MM.1S (cell line): ENCODE data around the gene CHTOP.

Experiments used
- DNase-seq: peaks from one replicate; pipeline ENCODE4 v3.0.0-alpha.2; 2015
- H2AFZ ChIP-seq: fragments of 300-600 bp; sonication (generic); 2 replicates; pipeline ENCODE4 v1.6.0; 2016; ENCODE audit warnings: antibody characterized with exemption, low read length
- H3F3A ChIP-seq: fragments of 300-600 bp; sonication (generic); 2 replicates; pipeline ENCODE4 v1.6.1; 2016; ENCODE audit warnings: mild to moderate bottlenecking, antibody characterized with exemption, low read length, moderate library complexity, mixed read lengths; ENCODE audit not compliant: insufficient read depth
- H3K27ac ChIP-seq: fragments of 300-600 bp; sonication (generic); 2 replicates; pipeline ENCODE4 v1.5.1; 2016; ENCODE audit warnings: mild to moderate bottlenecking, low read length
- H3K27me3 ChIP-seq: fragments of 300-600 bp; sonication (generic); replicated peaks from 2 replicates; pipeline ENCODE4 v1.6.0; 2016; ENCODE audit warnings: low read length; ENCODE audit not compliant: insufficient read depth
- H3K36me3 ChIP-seq: fragments of 300-600 bp; sonication (generic); replicated peaks from 2 replicates; pipeline ENCODE4 v1.6.1; 2016; ENCODE audit warnings: mild to moderate bottlenecking, low read length, mixed read lengths; ENCODE audit not compliant: insufficient read depth
- H3K4me1 ChIP-seq: fragments of 300-600 bp; sonication (generic); 2 replicates; pipeline ENCODE4 v1.6.1; 2016; ENCODE audit warnings: low read length, mixed read lengths
- H3K4me2 ChIP-seq: fragments of 300-600 bp; sonication (generic); 2 replicates; pipeline ENCODE4 v1.6.0; 2016; ENCODE audit warnings: low read depth, low read length
- H3K4me3 ChIP-seq: fragments of 300-600 bp; sonication (generic); 2 replicates; pipeline ENCODE4 v1.5.1; 2016; ENCODE audit warnings: low read length, mixed read lengths
- H3K79me2 ChIP-seq: fragments of 300-600 bp; sonication (generic); 2 replicates; pipeline ENCODE4 v1.6.1; 2016; ENCODE audit warnings: mixed run types, low read length, mixed read lengths
- H3K9ac ChIP-seq: fragments of 300-600 bp; sonication (generic); 2 replicates; pipeline ENCODE4 v1.6.1; 2016; ENCODE audit warnings: low read length, mixed read lengths
- H3K9me2 ChIP-seq: fragments of 300-600 bp; sonication (generic); replicated peaks from 2 replicates; pipeline ENCODE4 v1.6.1; 2016; ENCODE audit warnings: mild to moderate bottlenecking, low read length, mixed read lengths; ENCODE audit not compliant: insufficient read depth
- H3K9me3 ChIP-seq: fragments of 300-600 bp; sonication (generic); replicated peaks from 2 replicates; pipeline ENCODE4 v1.6.1; 2016; ENCODE audit warnings: mild to moderate bottlenecking, low read length, mixed read lengths; ENCODE audit not compliant: insufficient read depth
- H4K20me1 ChIP-seq: fragments of 300-600 bp; sonication (generic); 2 replicates; pipeline ENCODE4 v1.6.1; 2016; ENCODE audit warnings: mild to moderate bottlenecking, low read length, moderate library complexity, mixed read lengths; ENCODE audit not compliant: insufficient read depth
- CTCF ChIP-seq: fragments of 300-600 bp; sonication (generic); IDR thresholded peaks from 2 replicates; pipeline ENCODE4 v1.5.1; 2016; ENCODE audit warnings: antibody characterized with exemption, low read length, mixed read lengths
- EZH2 ChIP-seq: fragments of 300-600 bp; sonication (generic); optimal IDR thresholded peaks from 2 replicates; pipeline ENCODE3; 2017; ENCODE audit warnings: low read depth, mild to moderate bottlenecking, antibody characterized with exemption, low read length, mixed read lengths
- EZH2phosphoT487 ChIP-seq: fragments of 300-600 bp; sonication (generic); IDR thresholded peaks from 2 replicates; pipeline ENCODE4 v1.6.1; 2018; ENCODE audit warnings: antibody characterized with exemption, low read length

CHTOP gene

DNA sequence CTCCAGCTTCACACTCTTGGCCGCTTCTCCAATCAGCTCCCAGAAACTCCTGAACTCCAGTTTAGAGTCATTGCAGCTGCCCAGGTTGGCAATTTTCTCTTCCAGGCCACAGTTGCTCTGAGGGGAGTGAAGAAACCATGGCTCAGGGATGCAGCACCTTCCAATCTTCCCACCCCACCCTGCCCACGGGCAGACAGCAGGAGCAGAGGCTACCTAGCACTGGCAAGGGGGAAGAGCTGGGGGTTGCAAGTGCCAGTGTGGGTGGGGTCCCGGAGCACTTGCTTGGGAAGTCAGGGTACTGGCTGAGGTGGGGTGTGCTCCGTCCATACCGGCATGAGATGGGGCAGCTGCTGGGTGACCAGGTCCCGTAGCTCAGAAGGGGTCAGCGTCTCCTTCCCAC lies 19.0 kb upstream of the CHTOP start:
- H3F3A ChIP-seq: no peaks in the 10 kb centered on the region
- H3K27me3 ChIP-seq: no peaks in the 10 kb centered on the region
- H3K4me2 ChIP-seq: no peak overlapping the region
- no peak overlapping the region for H3K27ac ChIP-seq
- no peaks in the 10 kb centered on the region for H3K36me3 ChIP-seq
- H2AFZ ChIP-seq: no peak overlapping the region
- H3K9ac ChIP-seq: no peak overlapping the region
- no peaks in the 10 kb centered on the region for H4K20me1 ChIP-seq
- H3K9me2 ChIP-seq: no peaks in the 10 kb centered on the region
- TF ChIP-seq EZH2 (no peak), CTCF (no peak), EZH2phosphoT487 (no peak)
- no peak for DNase-seq
- H3K9me3 ChIP-seq: no peaks in the 10 kb centered on the region
- no peaks in the 10 kb centered on the region for H3K79me2 ChIP-seq
- H3K4me3 ChIP-seq: no peak overlapping the region
- H3K4me1 ChIP-seq: no peaks in the 10 kb centered on the region; the same call in 1 of the 2 replicates

DNA sequence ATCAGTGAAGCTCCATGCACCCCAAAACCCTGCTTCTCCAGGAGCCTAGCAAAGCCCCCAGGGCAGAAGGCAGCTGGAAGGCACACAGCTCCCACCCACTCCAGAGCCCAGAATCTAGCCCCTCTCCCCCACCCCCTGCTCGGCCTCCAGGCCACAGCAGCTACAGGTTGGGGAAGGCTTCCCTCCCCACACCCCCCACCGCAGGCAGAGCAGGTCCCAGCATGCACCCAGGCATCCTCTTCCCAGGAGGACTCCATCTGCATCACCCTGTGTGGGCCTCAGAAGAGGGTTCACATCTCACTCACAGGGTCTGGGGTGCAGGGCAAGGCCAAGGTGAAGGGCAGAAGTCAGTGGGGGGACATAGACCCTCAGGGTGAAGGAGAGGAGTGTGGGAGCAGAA lies 18.5 kb upstream of the CHTOP start:
- H3K9me3 ChIP-seq: no peaks in the 10 kb centered on the region
- H4K20me1 ChIP-seq: no peaks in the 10 kb centered on the region
- H3K9me2 ChIP-seq: no peaks in the 10 kb centered on the region
- H3F3A ChIP-seq: no peaks in the 10 kb centered on the region
- no peak for DNase-seq
- H3K27ac ChIP-seq: no peak overlapping the region
- H3K27me3 ChIP-seq: no peaks in the 10 kb centered on the region
- TF ChIP-seq EZH2phosphoT487 (no peak), CTCF (no peak), EZH2 (no peak)
- no peak overlapping the region for H3K4me3 ChIP-seq
- H3K36me3 ChIP-seq: no peaks in the 10 kb centered on the region
- H2AFZ ChIP-seq: no peak overlapping the region
- H3K9ac ChIP-seq: no peak overlapping the region
- no peaks in the 10 kb centered on the region; the same call in 1 of the 2 replicates for H3K4me1 ChIP-seq
- no peak overlapping the region for H3K4me2 ChIP-seq
- H3K79me2 ChIP-seq: no peaks in the 10 kb centered on the region

- no peak for DNase-seq
- Histone ChIP-seq H3K9ac (no peak within 1 kb of the TSS), H3K4me2 (no peak within 1 kb of the TSS), H4K20me1 (no peaks in the 10 kb centered on the region), H3K4me1 (no peaks in the 10 kb centered on the region; the same call in 1 of the 2 replicates), H3K9me2 (no peaks in the 10 kb centered on the region), H3K36me3 (no peaks in the 10 kb centered on the region), H3K4me3 (no peak within 1 kb of the TSS), H3K27me3 (no peaks in the 10 kb centered on the region), H2AFZ (peak within 1 kb of the TSS; percentile 31), H3K9me3 (no peaks in the 10 kb centered on the region), H3K79me2 (no peaks in the 10 kb centered on the region), H3K27ac (no peak within 1 kb of the TSS), H3F3A (no peaks in the 10 kb centered on the region)
- no peak for TF ChIP-seq EZH2
- TF ChIP-seq EZH2phosphoT487: no peak
- TF ChIP-seq CTCF: no peak
Measured at GRCh38 chr1:153616144-153616916, 17.5 kb upstream of the CHTOP start, which contains the start of gene S100A14. S100A14 (minus strand) TSS chr1:153616325; CDS start chr1:153615858, 467 bp downstream.
